GM19467 (cell line): ENCODE results near the gene ANKS1B.
"Not testable (repeated sequence)": the region's sequence is repeated elsewhere in the genome, so short reads cannot be mapped to it uniquely, and the experiment has no call there.

Experiments
- ATAC-seq: cut with Tn5 transposase; IDR thresholded peaks from one replicate; pipeline ENCODE4 v1.9.1; 2021; ENCODE audit warnings: mild to moderate bottlenecking, moderate library complexity; ENCODE audit not compliant: unreplicated experiment

ANKS1B gene

GRCh38 chr12:99609455-99610181 lies 375.1 kb downstream of the ANKS1B start:
- no peak for ATAC-seq

GRCh38 chr12:99600388-99600787 lies 384.3 kb downstream of the ANKS1B start:
- peak; percentile 95 for ATAC-seq

- no peak for ATAC-seq
Measured at GRCh38 chr12:99598785-99599184, 386.0 kb downstream of the ANKS1B start.

DNA sequence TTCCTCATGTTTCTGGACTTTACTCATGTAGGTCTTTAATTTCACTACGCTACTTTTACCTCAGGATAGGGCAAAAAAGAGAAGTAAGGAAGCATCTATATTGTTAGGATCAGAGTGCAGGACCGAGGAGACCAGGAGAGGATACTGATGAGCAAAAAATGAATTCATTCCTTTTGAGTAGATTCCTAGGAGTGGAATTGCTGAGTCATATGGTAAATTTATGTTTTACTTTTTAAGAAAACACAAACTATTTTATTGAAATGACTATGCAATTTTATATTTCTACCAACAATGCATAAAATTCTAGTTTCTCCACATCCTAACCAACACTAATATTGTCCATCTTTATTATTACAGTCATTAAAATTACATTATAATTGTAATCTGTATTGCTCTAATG lies 388.0 kb downstream of the ANKS1B start:
- ATAC-seq: no peak

GRCh38 chr12:99577125-99577524 lies 407.6 kb downstream of the ANKS1B start:
- ATAC-seq: not testable (repeated sequence)

DNA sequence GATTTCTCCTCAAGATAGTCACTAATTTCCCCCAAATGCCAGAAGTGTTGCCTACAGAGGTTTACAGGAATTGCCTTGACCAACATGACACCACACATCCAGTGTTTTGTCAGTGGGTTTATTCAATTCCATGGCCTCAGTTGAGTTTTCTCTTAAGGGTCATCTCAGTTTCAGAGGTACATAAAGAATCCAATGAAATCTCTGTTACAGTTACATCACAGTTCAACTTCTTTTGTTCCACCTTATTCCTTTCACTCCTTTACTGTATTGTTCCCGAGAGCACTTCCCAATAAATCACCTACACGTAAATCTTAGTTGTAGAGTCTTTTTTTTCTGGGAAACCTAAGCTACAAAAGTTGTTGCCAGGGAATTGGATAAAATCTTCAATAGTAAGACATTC lies 410.8 kb downstream of the ANKS1B start:
- no peak for ATAC-seq

DNA sequence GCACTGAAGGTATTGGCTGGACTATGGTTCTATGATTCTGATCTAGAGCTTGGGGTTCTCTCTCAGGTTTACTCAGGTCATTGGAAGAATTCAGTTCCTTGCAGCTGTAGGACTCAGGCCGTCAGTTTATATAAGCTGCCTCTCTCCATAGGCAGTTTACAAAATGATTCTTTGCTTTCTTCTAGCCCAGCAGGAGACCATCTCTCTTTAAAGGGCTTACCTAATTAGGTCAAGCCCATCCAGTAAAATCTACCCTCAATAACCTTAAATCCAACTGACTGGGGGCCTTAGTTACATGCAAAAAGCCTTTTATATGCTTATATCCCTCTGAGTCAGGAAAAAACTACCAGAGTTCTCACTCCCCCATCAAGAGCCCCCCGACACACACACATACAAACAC lies 417.7 kb downstream of the ANKS1B start:
- ATAC-seq: no peak

DNA sequence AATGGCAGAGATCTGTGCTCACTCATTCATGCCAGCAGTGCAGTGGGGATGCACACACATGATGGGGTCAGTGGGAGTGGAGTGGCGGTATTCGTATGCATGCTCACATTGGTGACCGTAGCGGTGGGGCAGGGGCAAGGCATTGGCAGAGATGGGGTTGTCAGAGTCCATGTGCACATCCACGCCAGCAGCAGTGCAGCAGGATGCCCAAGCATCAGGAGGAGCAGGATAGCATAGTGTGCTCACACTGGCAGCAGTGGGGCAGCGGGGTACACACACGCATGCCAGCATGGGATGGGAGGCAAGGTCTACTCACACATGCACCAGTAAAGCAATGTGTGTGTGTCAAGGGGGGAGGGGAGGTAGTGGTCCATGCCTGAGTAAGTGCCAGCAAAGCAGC lies 426.6 kb downstream of the ANKS1B start:
- ATAC-seq: no peak

GRCh38 chr12:99553461-99553860 lies 431.3 kb downstream of the ANKS1B start:
- no peak for ATAC-seq

- no peak for ATAC-seq
Measured at GRCh38 chr12:99552022-99552421, 432.7 kb downstream of the ANKS1B start.

DNA sequence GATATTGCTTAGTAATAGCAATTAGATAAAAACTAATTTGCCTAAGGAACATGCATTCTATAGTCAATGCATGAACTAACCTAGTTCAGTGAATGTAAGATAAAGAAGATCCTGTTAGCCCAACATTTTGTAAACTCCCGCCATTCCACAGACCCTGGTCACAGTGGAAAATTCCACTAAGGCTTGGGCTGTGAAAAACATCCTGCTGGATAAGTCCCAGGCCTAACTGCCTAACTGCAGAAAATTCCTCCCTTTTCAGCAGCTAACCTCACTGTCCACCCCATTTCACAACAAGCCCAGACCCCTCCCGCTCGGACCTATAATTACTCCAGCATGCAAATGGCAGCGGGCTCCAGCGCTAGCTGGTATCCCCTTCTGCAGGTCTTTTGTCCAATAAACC lies 435.1 kb downstream of the ANKS1B start:
- ATAC-seq: no peak

- ATAC-seq: no peak
Measured at GRCh38 chr12:99549196-99549595, 435.5 kb downstream of the ANKS1B start.

DNA sequence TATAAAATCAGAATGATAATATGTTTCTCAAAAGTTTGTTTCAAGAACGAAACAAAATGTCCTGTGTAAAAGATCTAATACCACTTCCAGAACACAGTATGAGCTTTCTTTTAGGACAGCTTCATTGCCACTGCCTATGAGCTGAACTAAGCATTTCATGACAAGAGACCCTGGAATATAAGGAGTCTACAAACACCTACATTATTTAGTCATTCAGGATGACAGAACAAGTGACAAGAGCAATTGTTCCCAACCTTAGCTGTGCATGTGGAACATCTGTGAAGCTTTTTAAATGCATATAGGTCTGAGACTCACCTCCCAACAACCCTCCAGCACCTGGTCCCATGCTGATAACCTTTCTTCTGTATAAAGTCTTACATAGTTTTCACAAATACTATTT lies 440.3 kb downstream of the ANKS1B start:
- ATAC-seq: no peak

DNA sequence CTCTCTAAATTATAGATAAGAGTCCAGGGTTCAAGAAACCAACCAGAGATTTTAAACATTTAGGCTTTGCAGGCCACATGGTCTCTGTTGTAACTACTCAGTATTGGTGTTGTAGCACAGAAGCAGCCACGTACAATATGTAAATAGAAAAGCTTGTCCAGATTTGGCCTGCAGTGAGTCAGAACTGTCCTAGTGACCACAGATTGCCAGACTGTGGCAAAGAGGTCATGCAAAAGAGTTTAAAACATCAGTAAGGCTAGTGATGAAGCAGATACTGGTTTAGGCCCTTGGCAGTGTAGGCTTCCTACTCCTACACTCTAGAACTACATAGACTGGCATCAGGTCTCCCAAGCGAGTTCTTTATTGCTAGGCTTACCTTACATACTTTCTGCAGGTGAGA lies 454.8 kb downstream of the ANKS1B start:
- peak; percentile 97 for ATAC-seq

GRCh38 chr12:99528478-99528877 lies 456.3 kb downstream of the ANKS1B start:
- ATAC-seq: no peak

DNA sequence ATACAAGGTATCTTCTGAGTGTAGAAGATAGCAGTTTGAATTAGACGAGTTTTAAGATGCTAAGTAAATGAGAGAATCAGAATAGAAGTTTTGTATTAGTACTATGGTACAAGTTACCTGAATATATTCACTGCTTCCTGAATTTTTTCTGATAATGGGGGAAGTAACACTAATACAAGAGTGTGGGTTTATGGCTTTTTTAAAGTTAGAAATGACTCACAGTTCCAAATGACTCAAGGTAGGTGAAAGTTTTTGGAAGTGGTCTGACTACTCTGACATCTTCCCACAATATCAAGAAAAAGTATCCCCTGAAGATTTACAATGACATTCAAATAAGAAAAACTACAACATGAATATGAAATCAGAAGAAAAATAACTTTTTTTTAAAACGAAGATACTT lies 460.9 kb downstream of the ANKS1B start:
- ATAC-seq: no peak

DNA sequence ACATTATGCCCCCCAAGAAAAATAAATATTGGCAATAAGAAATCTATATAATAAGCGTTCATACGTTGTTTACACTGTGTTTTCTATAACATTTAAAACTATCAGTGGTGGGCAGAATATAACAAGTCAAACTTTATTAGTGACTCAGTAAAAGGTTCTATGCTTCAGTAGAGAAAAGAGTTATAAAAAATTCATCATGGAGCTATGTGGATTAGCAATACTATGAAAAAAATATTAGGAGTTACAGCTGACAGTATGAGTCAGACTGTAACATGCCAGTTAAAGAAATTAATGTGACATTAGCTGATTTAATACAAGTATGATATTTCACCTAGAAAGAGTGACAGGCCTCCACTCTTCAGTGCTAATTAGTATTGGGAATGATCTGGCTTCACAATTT lies 462.3 kb downstream of the ANKS1B start:
- ATAC-seq: no peak

- ATAC-seq: no peak
Measured at GRCh38 chr12:99521664-99522063, 463.1 kb downstream of the ANKS1B start.

- ATAC-seq: no peak
Measured at GRCh38 chr12:99513066-99513465, 471.7 kb downstream of the ANKS1B start.

DNA sequence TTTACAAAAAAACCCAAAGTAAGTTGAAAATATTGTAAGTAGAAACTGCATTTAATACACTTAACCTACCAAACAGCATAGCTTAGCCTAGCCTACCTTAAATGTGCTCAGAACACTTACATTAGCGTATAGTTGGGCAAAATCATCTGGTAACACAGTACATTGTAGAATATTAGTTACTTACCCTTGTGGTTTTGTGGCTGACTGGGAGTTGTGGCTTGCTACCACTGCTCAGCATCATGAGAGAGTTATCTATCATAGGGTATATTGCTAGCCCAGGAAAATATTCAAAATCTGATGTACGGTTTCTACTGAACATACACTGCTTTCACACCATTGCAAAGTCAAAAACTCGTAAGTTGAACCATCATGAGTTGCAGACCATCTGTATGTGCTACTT lies 478.9 kb downstream of the ANKS1B start:
- ATAC-seq: no peak

- no peak for ATAC-seq
Measured at GRCh38 chr12:99498756-99499155, 486.0 kb downstream of the ANKS1B start.

- no peak for ATAC-seq
Measured at GRCh38 chr12:99495799-99496198, 488.9 kb downstream of the ANKS1B start.

GRCh38 chr12:99493197-99493596 lies 491.5 kb downstream of the ANKS1B start:
- ATAC-seq: no peak
